HepG2 (cell line): ENCODE data around the gene PLA2G4C.

Experiments used
- CTCF ChIP-seq: sonication (generic); formaldehyde crosslinking; IDR thresholded peaks from 2 replicates; pipeline ENCODE4 v1.5.0; 2020; ENCODE audit warnings: mild to moderate bottlenecking, missing genetic modification reagents, moderate library complexity
- ETV6 ChIP-seq: sonication (generic); formaldehyde crosslinking; conservative IDR thresholded peaks from 2 replicates; pipeline ENCODE4 v1.4.0; 2020; ENCODE audit warnings: missing genetic modification reagents
- GTF2F1 ChIP-seq: fragments of 150-350 bp; IDR thresholded peaks from 2 replicates; pipeline ENCODE4 v1.6.1; 2014; ENCODE audit warnings: low read length
- MED1 ChIP-seq: sonication (generic); formaldehyde crosslinking; IDR thresholded peaks from 2 replicates; pipeline ENCODE4 v1.4.0; 2020; ENCODE audit warnings: missing genetic modification reagents
- NFIC ChIP-seq: IDR thresholded peaks from 2 replicates; pipeline ENCODE4 v1.6.1; 2012; ENCODE audit warnings: mild to moderate bottlenecking, low read length, inconsistent platforms
- POLR2A ChIP-seq, 2 experiments: IDR thresholded peaks; 2 replicates each; pipeline ENCODE4 v1.6.1; 2011; ENCODE audit warnings: low read depth in 2 of 2, low read length in 2 of 2, mild to moderate bottlenecking in 1 of 2, moderate library complexity in 1 of 2; ENCODE audit not compliant: insufficient read depth in 1 of 2
- TAF1 ChIP-seq: sonication (generic); formaldehyde crosslinking; IDR thresholded peaks from 2 replicates; pipeline ENCODE4 v1.4.0; 2020; ENCODE audit warnings: missing genetic modification reagents
- TCF7L2 ChIP-seq: IDR thresholded peaks from 2 replicates; pipeline ENCODE4 v1.6.1; 2011; ENCODE audit warnings: mild to moderate bottlenecking, low read depth, low read length, moderate library complexity
- ZBTB33 ChIP-seq: sonication (generic); formaldehyde crosslinking; IDR thresholded peaks from 2 replicates; pipeline ENCODE4 v1.4.0; 2020; ENCODE audit warnings: missing genetic modification reagents
- ZC3H13 ChIP-seq: sonication (generic); formaldehyde crosslinking; IDR thresholded peaks from 2 replicates; pipeline ENCODE4 v1.8.1; 2023; ENCODE audit warnings: mild to moderate bottlenecking, missing genetic modification reagents, moderate library complexity
- ZKSCAN8 ChIP-seq: IDR thresholded peaks from 2 replicates; pipeline ENCODE4 v1.6.1; 2016; ENCODE audit warnings: borderline replicate concordance, missing genetic modification reagents, missing compliant biosample characterization
- ZNF468 ChIP-seq: sonication (generic); formaldehyde crosslinking; IDR thresholded peaks from 2 replicates; pipeline ENCODE4 v1.8.0; 2022; ENCODE audit warnings: mild to moderate bottlenecking, moderate library complexity, missing genetic modification reagents
- TF ChIP-seq, protein P1 (sequence below): sonication (generic); formaldehyde crosslinking; IDR thresholded peaks from 2 replicates; pipeline ENCODE4 v1.4.0; 2020; ENCODE audit warnings: missing genetic modification reagents, borderline replicate concordance

- TF ChIP-seq POLR2A (IDR thresholded peaks at IDR 0.05; ENCODE audit: insufficient read depth in 1 of 2, low read depth in 2 of 2, low read length in 2 of 2) (no peak), ZNF468 (CRISPR knock-in tag) (no peak), ZKSCAN8 (CRISPR knock-in tag) (no peak), ZC3H13 (CRISPR knock-in tag) (no peak), TCF7L2 (no peak), GTF2F1 (no peak), NFIC (no peak), CTCF (CRISPR knock-in tag) (no peak), MED1 (CRISPR knock-in tag) (no peak), ETV6 (CRISPR knock-in tag) (no peak), ZBTB33 (CRISPR knock-in tag) (no peak), TAF1 (CRISPR knock-in tag) (no peak)
- TF ChIP-seq, protein P1, sequence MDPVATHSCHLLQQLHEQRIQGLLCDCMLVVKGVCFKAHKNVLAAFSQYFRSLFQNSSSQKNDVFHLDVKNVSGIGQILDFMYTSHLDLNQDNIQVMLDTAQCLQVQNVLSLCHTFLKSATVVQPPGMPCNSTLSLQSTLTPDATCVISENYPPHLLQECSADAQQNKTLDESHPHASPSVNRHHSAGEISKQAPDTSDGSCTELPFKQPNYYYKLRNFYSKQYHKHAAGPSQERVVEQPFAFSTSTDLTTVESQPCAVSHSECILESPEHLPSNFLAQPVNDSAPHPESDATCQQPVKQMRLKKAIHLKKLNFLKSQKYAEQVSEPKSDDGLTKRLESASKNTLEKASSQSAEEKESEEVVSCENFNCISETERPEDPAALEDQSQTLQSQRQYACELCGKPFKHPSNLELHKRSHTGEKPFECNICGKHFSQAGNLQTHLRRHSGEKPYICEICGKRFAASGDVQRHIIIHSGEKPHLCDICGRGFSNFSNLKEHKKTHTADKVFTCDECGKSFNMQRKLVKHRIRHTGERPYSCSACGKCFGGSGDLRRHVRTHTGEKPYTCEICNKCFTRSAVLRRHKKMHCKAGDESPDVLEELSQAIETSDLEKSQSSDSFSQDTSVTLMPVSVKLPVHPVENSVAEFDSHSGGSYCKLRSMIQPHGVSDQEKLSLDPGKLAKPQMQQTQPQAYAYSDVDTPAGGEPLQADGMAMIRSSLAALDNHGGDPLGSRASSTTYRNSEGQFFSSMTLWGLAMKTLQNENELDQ, result no peak
Observed at GRCh38 chr19:47998800-47999199, 111.8 kb downstream of the PLA2G4C start.
